Pancreas (tissue), 10 donors: ENCODE results near the gene SLC50A1. TPM values are rescaled to one million over a fixed set of nuclear protein-coding genes. Genes with fewer than 3 reads are reported as not detected.

Experiments used
- ATAC-seq, 4 donors: fragments of 200-7000 bp; cut with Tn5 transposase; one replicate each; pipeline versions ENCODE4 v1.8.0 to v1.9.1; 2020; ENCODE audit warnings: mild to moderate bottlenecking in 4 of 4, moderate library complexity in 4 of 4
- DNase-seq, 6 donors: peaks; one replicate each; pipeline ENCODE4 v3.0.0-alpha.2; 2020
- FAIRE-seq: peaks from 2 replicates; lab custom pipeline; 2012; peaks lifted over from hg19 to GRCh38; lab: Jason Lieb, UNC
- H3K27ac ChIP-seq, 4 donors: fragments of 200-600 bp; sonication (generic); 1 replicate in 3 of 4; 2 replicates in 1 of 4; pipeline versions ENCODE4 v1.5.0 to v1.8.0; 2020
- H3K27me3 ChIP-seq, 4 donors: fragments of 200-600 bp; one replicate each; pipeline ENCODE4 v1.8.0; 2021
- H3K36me3 ChIP-seq, 3 donors: fragments of 200-600 bp; sonication (generic) in 1 of 3; one replicate each; pipeline versions ENCODE4 v1.5.0 to v1.8.0; 2020 to 2021
- H3K4me1 ChIP-seq, 3 donors: fragments of 200-600 bp; one replicate each; pipeline ENCODE4 v1.8.0; 2021
- H3K4me3 ChIP-seq, 4 donors: fragments of 200-600 bp; sonication (generic) in 2 of 4; one replicate each; pipeline versions ENCODE4 v1.5.0 to v1.8.0; 2020 to 2021
- H3K9me3 ChIP-seq, 4 donors: fragments of 200-600 bp; one replicate each; pipeline ENCODE4 v1.8.0; 2021
- WGBS, 2 donors: extraction: QIAGEN DNeasy Blood & Tissue Kit; methylation state at CpG; one replicate each; pipeline ENCODE4 v1.1.7; 2013; 5-methylcytosine and 5-hydroxymethylcytosine counted together
- intact Hi-C, 3 donors: fragments of 100-400 bp; cut with DNase I; formaldehyde crosslinking; loops; one replicate each; pipeline versions ENCODE4 v1.11.1 to v1.14.2; 2022
- polyA plus RNA-seq, 2 donors: library from polyadenylated mRNA; stranded (reverse); fragments of 200-250 nt; gene quantifications; one replicate each; pipeline ENCODE4 v1.2.3, GENCODE V29; 2013
- total RNA-seq, 6 donors: library from RNA; stranded (reverse); fragmentation: NEBNext Ultra II Directional in 4 of 6; extraction: Animal tissue kit (Norgen Biotek cat#: 25700) in 4 of 6; gene quantifications; one replicate each; pipeline versions ENCODE4 v1.2.1 to v1.2.4, GENCODE V29; 2021 to 2023
- TF ChIP-seq, protein P1 (sequence below), 4 donors: fragments of 200-600 bp; sonication (generic) in 3 of 4; IDR thresholded peaks; one replicate each; pipeline versions ENCODE4 v1.5.0 to v1.8.0; 2021; ENCODE audit warnings: antibody characterized with exemption in 4 of 4
- donor health status: healthy with polysubstance abuse.
- donor health status: DM: no; HTN: no; CAD: no; lungs with moderate emphysema.
- donor health status: DM: no; HTN: no; CAD: no.
- donor health status: control.
- donor health status: control.
- donor health status: Bipolar disorder and iron deficiency.
- donor health status: DM: yes; HTN: yes; CAD: no.
- donor health status: DM: no; HTN: no; CAD: no.
- donor health status: DM: no; HTN: no; CAD: no.
- donor health status: DM: yes; HTN: yes; CAD: no.

Gene SLC50A1
- total and polyA plus RNA-seq, 8 donors = 18.7 to 33.3 (median 29.4) TPM

- Histone ChIP-seq H3K9me3 (no peaks in the 10 kb centered on the region), H3K27ac (no peak overlapping the region), H3K4me3 (no peak overlapping the region), H3K36me3 (no peaks in the 10 kb centered on the region), H3K4me1 (peaks cover 0 to 10% (median 6%) of the 10 kb centered on the region in 3 donors), H3K27me3 (no peaks in the 10 kb centered on the region)
- TF ChIP-seq, protein P1, sequence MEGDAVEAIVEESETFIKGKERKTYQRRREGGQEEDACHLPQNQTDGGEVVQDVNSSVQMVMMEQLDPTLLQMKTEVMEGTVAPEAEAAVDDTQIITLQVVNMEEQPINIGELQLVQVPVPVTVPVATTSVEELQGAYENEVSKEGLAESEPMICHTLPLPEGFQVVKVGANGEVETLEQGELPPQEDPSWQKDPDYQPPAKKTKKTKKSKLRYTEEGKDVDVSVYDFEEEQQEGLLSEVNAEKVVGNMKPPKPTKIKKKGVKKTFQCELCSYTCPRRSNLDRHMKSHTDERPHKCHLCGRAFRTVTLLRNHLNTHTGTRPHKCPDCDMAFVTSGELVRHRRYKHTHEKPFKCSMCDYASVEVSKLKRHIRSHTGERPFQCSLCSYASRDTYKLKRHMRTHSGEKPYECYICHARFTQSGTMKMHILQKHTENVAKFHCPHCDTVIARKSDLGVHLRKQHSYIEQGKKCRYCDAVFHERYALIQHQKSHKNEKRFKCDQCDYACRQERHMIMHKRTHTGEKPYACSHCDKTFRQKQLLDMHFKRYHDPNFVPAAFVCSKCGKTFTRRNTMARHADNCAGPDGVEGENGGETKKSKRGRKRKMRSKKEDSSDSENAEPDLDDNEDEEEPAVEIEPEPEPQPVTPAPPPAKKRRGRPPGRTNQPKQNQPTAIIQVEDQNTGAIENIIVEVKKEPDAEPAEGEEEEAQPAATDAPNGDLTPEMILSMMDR (IDR thresholded peaks at IDR 0.05) = no peak
- FAIRE-seq (no peak), ATAC-seq (no peak), DNase-seq (no peak)
- intact Hi-C loops = loop anchor here in 2 of 3 donors (5.0 to 10.0 kb wide), 2 partner anchors 64 to 76 kb away; no protein-coding TSS in a partner anchor
- 79 to 83% methylated on average over 10 of the region's 10 CpGs for WGBS, 2 donors
Observed at GRCh38 chr1:155168456-155169210, 33.0 kb downstream of the SLC50A1 start.

DNA sequence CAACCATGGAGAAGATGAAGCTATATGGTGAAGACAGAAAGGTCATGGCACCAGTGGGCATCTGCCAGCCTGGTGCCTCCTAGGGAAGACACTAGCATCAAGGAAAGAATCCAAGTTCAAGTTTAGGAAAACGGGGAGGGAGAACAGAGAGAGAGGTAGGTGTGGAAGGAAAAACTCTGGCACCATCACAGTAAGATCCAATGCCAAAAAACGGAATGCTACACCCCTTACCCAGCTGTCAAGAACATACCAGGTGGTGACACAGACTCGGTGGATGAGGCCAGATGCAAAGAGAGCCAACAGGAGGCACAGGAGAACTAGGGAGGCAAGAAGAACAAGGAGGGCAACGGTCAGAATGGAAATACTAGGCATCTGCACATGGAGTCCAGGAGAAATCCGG lies 33.9 kb downstream of the SLC50A1 start:
- no peaks in the 10 kb centered on the region for H3K27me3 ChIP-seq
- H3K9me3 ChIP-seq = no peaks in the 10 kb centered on the region
- peaks cover 0 to 10% (median 6%) of the 10 kb centered on the region in 3 donors for H3K4me1 ChIP-seq
- no peak for ATAC-seq
- no peaks in the 10 kb centered on the region for H3K36me3 ChIP-seq
- H3K27ac ChIP-seq = no peak overlapping the region
- 69 to 84% methylated on average over 5 of the region's 5 CpGs for WGBS, 2 donors
- DNase-seq = no peak
- H3K4me3 ChIP-seq = no peak overlapping the region
- FAIRE-seq = no peak
- intact Hi-C loops = loop anchor here in 2 of 3 donors (5.0 to 10.0 kb wide), 2 partner anchors 65 to 77 kb away; no protein-coding TSS in a partner anchor
- TF ChIP-seq, protein P1 (IDR thresholded peaks at IDR 0.05) = no peak

GRCh38 chr1:155170101-155170785 lies 34.6 kb downstream of the SLC50A1 start:
- intact Hi-C loops = no loop called here
- 92 to 94% methylated on average over 2 of the region's 2 CpGs for WGBS, 2 donors
- no peak for ATAC-seq
- DNase-seq = no peak
- TF ChIP-seq, protein P1 (IDR thresholded peaks at IDR 0.05) = no peak
- Histone ChIP-seq H3K36me3 (no peaks in the 10 kb centered on the region), H3K4me1 (peaks cover 0 to 10% (median 6%) of the 10 kb centered on the region in 3 donors), H3K4me3 (no peak overlapping the region), H3K9me3 (no peaks in the 10 kb centered on the region), H3K27ac (no peak overlapping the region), H3K27me3 (no peaks in the 10 kb centered on the region)
- no peak for FAIRE-seq

DNA sequence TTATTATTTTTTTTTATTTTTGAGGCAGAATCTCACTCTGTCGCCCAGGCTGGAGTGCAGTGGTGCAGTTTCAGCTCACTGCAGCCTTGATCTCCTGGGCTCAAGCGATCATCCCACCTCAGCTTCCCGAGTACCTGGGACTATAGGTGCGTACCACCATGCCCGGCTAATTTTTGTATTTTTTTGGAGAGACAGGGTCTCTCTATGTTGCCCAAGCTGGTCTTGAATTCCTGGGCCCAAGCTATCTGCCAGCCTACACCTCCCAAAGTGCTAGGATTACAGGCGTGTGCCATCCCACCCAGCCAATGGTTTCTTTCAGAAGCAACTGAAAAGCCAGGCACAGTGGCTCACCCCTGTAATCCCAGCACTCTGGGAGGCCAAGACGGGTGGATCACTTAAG lies 35.2 kb downstream of the SLC50A1 start:
- Histone ChIP-seq H3K27ac (no peak overlapping the region), H3K4me1 (peaks cover 0 to 10% (median 6%) of the 10 kb centered on the region in 3 donors), H3K4me3 (no peak overlapping the region), H3K9me3 (no peaks in the 10 kb centered on the region), H3K36me3 (no peaks in the 10 kb centered on the region), H3K27me3 (no peaks in the 10 kb centered on the region)
- intact Hi-C loops = no loop called here
- WGBS, 2 donors = 88 to 89% methylated on average over 7 of the region's 7 CpGs
- no peak for DNase-seq
- no peak for FAIRE-seq
- TF ChIP-seq, protein P1 (IDR thresholded peaks at IDR 0.05) = no peak
- no peak for ATAC-seq
